ENCODE measurements around the gene SQSTM1.

Gene SQSTM1

DNA sequence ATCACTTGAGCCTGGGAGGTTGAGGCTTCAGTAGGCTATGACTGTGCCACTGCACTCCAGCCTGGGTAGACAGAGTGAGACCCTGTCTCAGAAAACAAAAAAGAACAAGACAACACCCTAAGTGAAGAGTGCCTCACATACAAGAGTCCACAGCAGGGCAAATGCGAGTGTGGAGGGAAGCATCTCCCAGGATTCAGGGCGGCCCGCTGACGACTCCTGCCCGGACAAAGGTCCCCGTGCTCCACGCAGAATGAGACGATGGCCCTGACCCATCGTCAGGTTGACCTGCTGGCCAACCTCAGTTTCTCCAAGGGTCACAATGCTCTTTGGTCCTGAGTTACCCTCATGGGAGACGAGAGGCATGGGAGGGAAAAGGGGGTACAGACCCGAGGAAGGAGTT, 19.6 kb downstream of the SQSTM1 start:
- TF ChIP-seq, protein P1, sequence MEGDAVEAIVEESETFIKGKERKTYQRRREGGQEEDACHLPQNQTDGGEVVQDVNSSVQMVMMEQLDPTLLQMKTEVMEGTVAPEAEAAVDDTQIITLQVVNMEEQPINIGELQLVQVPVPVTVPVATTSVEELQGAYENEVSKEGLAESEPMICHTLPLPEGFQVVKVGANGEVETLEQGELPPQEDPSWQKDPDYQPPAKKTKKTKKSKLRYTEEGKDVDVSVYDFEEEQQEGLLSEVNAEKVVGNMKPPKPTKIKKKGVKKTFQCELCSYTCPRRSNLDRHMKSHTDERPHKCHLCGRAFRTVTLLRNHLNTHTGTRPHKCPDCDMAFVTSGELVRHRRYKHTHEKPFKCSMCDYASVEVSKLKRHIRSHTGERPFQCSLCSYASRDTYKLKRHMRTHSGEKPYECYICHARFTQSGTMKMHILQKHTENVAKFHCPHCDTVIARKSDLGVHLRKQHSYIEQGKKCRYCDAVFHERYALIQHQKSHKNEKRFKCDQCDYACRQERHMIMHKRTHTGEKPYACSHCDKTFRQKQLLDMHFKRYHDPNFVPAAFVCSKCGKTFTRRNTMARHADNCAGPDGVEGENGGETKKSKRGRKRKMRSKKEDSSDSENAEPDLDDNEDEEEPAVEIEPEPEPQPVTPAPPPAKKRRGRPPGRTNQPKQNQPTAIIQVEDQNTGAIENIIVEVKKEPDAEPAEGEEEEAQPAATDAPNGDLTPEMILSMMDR (IDR thresholded peaks at IDR 0.05; ENCODE audit: control insufficient read depth, extremely low read depth, insufficient read depth): no peak
- H3K4me3 ChIP-seq (ENCODE audit: low read depth, low read length): no peak overlapping the region

DNA sequence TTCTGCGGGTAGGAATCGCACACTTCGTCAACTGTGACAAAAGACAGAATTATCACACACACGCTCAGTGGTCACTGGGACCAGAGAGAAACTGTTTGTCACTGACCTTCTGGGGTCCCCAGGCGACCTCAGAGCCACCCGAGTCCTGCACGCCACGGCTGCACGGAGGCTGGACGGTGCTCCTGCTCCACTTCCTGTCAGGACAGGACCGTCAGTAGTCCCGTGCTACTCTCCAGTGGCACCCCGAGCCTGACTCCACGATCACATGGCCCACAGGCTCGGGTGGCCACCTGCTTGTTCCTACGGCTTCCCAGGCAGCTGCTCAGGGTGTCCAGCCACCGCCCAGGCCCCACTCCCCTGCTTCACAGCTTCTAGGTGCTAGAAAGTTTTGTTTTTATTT, 20.1 kb downstream of the SQSTM1 start:
- TF ChIP-seq, protein P1 (IDR thresholded peaks at IDR 0.05; ENCODE audit: control insufficient read depth, extremely low read depth, insufficient read depth): no peak
- H3K4me3 ChIP-seq (ENCODE audit: low read depth, low read length): no peak overlapping the region
- no peak for DNase-seq (ENCODE audit: low read depth)

More for the DNA sequence above, 19.6 kb downstream of the SQSTM1 start:
- no peak for DNase-seq (ENCODE audit: low read depth)

DNA sequence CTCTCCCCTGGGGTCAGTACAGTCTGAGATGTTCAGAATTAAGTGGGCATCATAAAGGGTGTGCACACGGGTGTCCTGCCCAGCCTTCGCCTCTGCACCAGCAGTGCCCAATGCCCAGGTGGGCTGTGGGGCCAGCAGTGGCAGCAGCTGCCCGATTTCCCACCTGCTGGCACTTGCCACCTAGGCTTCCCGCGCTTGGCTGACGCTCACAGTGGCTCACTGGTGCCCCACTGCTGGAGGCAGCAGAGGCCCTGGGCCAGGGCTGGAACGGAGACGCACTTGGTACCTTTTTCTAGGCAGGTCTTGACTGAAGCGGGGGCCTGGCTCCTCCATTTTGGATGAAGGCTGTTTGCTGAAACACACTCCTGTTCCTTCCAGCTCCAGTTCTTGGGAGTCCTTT, 20.9 kb downstream of the SQSTM1 start:
- DNase-seq (ENCODE audit: low read depth): no peak
- no peak overlapping the region for H3K4me3 ChIP-seq (ENCODE audit: low read depth, low read length)
- TF ChIP-seq, protein P1 (IDR thresholded peaks at IDR 0.05; ENCODE audit: control insufficient read depth, extremely low read depth, insufficient read depth): no peak

DNA sequence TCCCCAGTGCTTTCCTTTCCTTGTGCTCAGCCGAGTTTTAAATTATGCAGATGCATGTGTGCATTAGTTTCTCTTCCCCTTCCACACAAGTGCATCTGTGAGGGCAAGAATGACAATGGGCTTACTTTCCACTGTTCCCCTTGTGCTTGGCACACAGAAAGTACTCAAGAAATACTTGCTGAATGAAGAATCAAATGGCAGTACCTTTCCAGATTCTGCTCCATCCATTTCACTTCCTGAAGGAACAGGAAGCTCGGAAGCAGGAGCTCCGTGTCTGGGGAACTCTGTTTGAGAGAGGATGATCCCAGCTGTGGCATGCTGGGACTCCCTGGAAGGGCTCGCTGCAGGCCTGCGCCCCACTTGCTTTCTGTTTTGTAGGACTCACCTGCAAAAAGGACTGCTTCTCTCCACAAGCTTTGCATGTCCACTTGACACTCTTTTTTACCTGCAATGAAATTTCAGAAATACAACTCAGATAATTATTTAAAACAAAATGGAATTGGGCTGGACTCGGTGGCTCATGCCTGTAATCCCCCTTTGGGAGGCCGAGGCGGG, 32.4 kb downstream of the SQSTM1 start:
- TF ChIP-seq, protein P1 (IDR thresholded peaks at IDR 0.05; ENCODE audit: control insufficient read depth, extremely low read depth, insufficient read depth): no peak
- no peak overlapping the region for H3K4me3 ChIP-seq (ENCODE audit: low read depth, low read length)

DNA sequence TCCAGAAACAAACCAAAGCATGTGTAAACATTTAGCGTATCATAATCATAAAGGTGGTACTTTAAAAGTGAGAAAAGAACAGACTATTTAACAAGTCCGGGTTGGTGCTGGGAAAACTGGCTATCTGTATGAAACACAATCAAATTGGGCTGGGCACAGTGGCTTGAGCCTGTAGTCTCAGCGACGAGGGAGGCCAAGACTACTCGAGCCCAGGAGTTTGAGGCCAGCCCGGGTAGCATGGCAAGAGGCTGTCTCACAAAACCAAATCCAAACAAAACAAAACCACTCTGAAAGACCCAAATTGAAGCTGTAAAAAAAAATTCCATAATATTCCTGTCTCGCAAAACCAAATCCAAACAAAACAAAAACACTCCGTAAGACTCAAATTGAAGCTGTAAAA, 33.7 kb downstream of the SQSTM1 start:
- TF ChIP-seq, protein P1 (IDR thresholded peaks at IDR 0.05; ENCODE audit: control insufficient read depth, extremely low read depth, insufficient read depth): no peak
- no peak overlapping the region for H3K4me3 ChIP-seq (ENCODE audit: low read depth, low read length)
- DNase-seq (ENCODE audit: low read depth): no peak

More for the DNA sequence above, 32.4 kb downstream of the SQSTM1 start:
- DNase-seq (ENCODE audit: low read depth): no peak

DNA sequence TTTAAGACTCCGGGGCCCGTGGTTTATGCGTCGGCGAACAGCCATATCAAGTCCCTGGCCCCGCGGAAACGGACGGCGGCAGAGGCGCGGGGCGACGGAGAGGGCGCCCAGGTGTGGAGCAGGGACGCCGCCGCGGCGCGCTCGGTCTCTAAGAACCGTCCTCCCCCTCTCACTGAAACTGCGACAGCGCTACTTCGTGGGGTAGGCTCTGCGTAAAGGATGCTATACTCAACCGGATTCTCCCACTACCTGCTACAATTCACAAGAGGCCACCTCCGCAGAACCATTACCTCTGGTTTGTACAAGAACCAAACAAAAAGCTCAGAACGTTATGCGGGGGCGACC, 37.5 kb downstream of the SQSTM1 start:
- TF ChIP-seq, protein P1 (IDR thresholded peaks at IDR 0.05; ENCODE audit: control insufficient read depth, extremely low read depth, insufficient read depth): no peak
- peak overlapping the region; percentile 76 for H3K4me3 ChIP-seq (ENCODE audit: low read depth, low read length)
- no peak for DNase-seq (ENCODE audit: low read depth)
